GM12878 (cell line): Measurements from ENCODE around the gene ADGRL3.

Experiments
- CEBPB ChIP-seq, 2 experiments: fragments of 150-350 bp in 1 of 2; IDR thresholded peaks; 2 replicates each; pipeline ENCODE4 v1.6.1; 2012 to 2014; ENCODE audit warnings: low read depth in 2 of 2, low read length in 2 of 2, borderline replicate concordance in 1 of 2, inconsistent platforms in 1 of 2
- LARP7 ChIP-seq: fragments of 450-650 bp; IDR thresholded peaks from 2 replicates; pipeline ENCODE4 v1.6.1; 2017; ENCODE audit warnings: mild to moderate bottlenecking
- POLR2AphosphoS5 ChIP-seq: IDR thresholded peaks from 2 replicates; pipeline ENCODE4 v1.6.1; 2011; ENCODE audit warnings: mild to moderate bottlenecking, low read length, inconsistent platforms
- TF ChIP-seq, protein P1 (sequence below): IDR thresholded peaks from 2 replicates; pipeline ENCODE4 v1.6.1; 2011; ENCODE audit warnings: low read depth, mild to moderate bottlenecking, low read length, moderate library complexity, borderline replicate concordance; ENCODE audit errors: extremely low read depth
- TF ChIP-seq, protein P2 (sequence below), 3 experiments: IDR thresholded peaks in 2 of 3; conservative IDR thresholded peaks in 1 of 3; 2 replicates each; pipeline ENCODE4 v1.5.1; 2011; ENCODE audit warnings: low read depth in 3 of 3, low read length in 3 of 3, mild to moderate bottlenecking in 3 of 3, control low read depth in 2 of 3, moderate library complexity in 2 of 3, inconsistent platforms in 1 of 3, mixed read lengths in 1 of 3; ENCODE audit not compliant: control insufficient read depth in 2 of 3, insufficient read depth in 1 of 3; ENCODE audit errors: extremely low read depth in 1 of 3
- TF ChIP-seq, protein P3 (sequence below): fragments of 450-650 bp; conservative IDR thresholded peaks from 2 replicates; pipeline ENCODE4 v1.6.1; 2017; ENCODE audit warnings: mild to moderate bottlenecking, moderate library complexity

DNA sequence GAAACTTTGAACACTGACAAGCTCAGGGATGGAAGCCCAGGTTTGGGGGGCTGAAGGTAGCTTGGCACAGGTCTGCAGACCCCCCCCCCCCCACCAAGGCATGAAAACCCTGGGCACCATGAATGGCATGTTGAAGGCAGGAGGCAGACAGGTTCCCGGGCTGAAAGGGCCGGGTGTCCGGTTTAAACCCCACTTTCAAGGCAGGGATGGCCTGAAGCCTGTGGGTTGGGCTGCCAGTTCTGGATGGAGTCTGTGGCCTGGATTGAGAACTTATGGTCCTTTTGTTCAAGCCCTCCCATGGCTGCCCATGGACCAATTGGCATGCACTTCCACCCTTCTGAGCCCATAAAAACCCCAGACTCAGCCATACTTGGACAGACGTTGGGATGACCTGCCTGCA lies 616.9 kb downstream of the ADGRL3 start:
- TF ChIP-seq POLR2AphosphoS5 (no peak), CEBPB (IDR thresholded peaks at IDR 0.05; ENCODE audit: borderline replicate concordance in 1 of 2, low read depth in 2 of 2, low read length in 2 of 2) (no peak), LARP7 (no peak)
- TF ChIP-seq, protein P1, sequence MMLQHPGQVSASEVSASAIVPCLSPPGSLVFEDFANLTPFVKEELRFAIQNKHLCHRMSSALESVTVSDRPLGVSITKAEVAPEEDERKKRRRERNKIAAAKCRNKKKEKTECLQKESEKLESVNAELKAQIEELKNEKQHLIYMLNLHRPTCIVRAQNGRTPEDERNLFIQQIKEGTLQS, result no peak
- TF ChIP-seq, protein P2, sequence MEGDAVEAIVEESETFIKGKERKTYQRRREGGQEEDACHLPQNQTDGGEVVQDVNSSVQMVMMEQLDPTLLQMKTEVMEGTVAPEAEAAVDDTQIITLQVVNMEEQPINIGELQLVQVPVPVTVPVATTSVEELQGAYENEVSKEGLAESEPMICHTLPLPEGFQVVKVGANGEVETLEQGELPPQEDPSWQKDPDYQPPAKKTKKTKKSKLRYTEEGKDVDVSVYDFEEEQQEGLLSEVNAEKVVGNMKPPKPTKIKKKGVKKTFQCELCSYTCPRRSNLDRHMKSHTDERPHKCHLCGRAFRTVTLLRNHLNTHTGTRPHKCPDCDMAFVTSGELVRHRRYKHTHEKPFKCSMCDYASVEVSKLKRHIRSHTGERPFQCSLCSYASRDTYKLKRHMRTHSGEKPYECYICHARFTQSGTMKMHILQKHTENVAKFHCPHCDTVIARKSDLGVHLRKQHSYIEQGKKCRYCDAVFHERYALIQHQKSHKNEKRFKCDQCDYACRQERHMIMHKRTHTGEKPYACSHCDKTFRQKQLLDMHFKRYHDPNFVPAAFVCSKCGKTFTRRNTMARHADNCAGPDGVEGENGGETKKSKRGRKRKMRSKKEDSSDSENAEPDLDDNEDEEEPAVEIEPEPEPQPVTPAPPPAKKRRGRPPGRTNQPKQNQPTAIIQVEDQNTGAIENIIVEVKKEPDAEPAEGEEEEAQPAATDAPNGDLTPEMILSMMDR (IDR thresholded peaks at IDR 0.05 in 2 of 3, conservative IDR thresholded peaks at IDR 0.05 in 1 of 3; ENCODE audit: control insufficient read depth in 2 of 3, extremely low read depth in 1 of 3, insufficient read depth in 1 of 3, low read depth in 3 of 3, low read length in 3 of 3), result no peak
- TF ChIP-seq, protein P3, sequence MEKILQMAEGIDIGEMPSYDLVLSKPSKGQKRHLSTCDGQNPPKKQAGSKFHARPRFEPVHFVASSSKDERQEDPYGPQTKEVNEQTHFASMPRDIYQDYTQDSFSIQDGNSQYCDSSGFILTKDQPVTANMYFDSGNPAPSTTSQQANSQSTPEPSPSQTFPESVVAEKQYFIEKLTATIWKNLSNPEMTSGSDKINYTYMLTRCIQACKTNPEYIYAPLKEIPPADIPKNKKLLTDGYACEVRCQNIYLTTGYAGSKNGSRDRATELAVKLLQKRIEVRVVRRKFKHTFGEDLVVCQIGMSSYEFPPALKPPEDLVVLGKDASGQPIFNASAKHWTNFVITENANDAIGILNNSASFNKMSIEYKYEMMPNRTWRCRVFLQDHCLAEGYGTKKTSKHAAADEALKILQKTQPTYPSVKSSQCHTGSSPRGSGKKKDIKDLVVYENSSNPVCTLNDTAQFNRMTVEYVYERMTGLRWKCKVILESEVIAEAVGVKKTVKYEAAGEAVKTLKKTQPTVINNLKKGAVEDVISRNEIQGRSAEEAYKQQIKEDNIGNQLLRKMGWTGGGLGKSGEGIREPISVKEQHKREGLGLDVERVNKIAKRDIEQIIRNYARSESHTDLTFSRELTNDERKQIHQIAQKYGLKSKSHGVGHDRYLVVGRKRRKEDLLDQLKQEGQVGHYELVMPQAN, result no peak
